ENCODE data around the gene LRRC41.
"Not testable (repeated sequence)": the region's sequence is repeated elsewhere in the genome, so short reads cannot be mapped to it uniquely, and the experiment has no call there.

LRRC41 gene

DNA sequence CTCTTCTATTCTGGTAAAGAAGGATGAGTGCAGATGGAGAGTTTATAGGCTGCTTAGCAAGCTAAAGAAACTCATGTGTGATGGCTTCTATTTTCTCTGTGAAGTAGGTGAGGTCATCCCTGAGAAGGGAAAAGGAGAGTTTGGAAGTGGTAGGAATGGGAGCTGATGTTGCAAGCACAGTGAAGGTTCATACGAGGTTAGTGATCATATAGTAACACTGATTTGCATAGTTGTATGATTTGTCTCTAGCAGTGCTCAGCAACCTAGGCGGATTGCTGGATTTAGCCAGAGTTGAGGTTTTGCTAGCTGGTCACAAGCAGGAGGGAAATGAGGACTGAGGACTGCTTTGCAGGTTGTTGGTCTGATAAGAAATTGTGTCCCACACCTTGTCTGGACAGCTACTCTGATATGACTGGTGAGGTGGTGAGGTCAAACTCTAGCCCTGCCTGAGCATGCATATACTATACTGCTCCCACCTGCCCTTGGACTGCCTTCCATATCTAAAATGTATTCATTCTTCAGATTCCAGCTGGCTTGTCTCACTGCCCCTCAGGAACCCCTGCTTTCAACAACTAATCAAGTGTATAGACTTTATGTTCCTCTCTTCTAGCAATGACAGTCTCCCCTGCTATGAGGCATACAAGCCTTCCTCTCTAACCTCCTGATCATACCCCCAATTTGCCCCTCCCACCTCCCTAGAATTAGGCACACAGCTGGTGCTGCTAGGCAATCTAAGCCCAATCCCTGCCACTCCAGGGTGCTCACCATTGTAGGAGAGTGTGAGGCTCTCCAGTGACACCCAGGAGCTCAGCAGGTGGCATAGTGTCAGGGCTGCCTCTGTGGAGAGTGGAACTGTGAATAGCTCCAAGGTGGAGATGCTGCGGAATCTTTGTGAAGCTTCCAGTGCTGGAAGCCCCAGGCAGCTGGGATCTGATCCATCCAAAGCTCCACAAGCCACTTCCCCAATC, 18.5 kb downstream of the LRRC41 start:
- DNase-seq = no peak

DNA sequence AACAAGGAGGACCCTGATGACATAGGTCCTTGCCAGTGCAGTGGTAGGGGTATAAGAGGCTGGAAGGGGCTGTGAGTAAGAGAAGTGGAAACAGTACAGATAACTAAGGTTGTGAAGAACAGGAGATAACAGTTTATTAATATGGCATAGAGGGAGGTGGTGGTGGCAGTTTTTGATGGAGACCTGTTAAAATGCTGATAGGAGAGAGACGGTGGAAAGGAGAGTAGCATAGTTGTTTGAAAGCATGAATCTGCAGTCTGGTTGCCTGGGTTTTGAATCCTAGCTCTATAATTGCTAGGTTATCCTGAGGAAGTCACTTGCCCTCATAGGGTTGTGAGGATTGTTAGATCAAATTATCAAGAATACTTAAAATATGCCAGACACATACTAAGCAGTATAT, 19.4 kb downstream of the LRRC41 start:
- no peak for DNase-seq

DNA sequence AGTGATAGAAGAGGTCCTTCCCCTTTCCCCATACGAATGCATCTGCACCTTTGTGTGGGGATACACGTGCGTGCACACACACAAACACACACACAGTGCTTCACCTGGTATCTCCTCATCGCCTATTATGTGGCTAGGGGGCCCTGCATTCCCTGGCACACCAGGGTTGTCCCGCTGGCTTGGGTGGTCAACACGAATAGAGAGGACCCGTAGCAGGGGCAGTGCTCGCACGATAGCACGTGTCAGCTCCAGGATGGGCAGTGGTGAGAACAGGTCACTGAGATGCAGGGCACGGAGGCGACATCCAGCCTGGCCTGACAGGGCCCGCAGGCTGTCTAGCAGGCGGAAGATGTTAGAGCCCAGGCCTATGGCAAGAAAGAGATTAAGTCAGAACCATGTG, 22.4 kb downstream of the LRRC41 start:
- DNase-seq = no peak

DNA sequence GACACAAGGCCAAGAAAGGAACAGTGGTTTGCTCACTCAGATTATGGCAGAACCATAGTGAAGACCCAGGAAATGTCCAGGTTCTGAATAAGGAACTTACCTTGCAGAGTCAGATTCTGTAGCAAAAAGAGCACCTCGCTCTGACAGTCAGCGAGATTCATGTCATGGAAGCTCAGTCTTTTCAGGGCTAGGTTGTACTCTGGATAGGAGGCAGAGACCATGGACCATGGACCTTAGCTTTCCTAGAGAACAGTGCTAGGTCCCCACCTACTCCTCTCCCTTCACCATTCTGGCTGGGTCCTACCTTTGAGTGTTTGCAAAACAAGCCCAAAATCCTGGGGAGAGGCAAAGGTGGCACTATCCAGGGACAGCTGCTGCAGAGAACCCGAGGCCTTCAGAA, 23.3 kb downstream of the LRRC41 start:
- no peak for DNase-seq

DNA sequence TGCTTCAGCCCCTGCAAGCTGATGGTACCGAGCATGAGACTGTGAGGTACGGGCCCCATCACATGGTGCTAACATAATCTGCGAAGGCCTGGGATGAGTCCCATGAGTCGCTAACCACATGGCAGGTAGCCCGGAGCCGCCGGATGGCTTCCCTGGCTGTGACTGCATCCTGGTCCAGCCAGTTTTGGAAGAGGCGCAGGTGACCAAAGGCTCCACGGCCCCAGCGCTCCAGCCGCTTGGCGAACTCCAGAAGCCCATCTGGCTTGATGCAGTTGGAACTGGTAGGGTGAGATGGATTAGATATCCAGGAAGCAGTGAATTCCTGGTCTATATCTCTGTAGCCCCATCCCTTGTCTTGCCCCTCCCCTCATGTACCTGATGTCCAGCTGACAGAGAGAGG, 24.6 kb downstream of the LRRC41 start:
- no peak for DNase-seq

DNA sequence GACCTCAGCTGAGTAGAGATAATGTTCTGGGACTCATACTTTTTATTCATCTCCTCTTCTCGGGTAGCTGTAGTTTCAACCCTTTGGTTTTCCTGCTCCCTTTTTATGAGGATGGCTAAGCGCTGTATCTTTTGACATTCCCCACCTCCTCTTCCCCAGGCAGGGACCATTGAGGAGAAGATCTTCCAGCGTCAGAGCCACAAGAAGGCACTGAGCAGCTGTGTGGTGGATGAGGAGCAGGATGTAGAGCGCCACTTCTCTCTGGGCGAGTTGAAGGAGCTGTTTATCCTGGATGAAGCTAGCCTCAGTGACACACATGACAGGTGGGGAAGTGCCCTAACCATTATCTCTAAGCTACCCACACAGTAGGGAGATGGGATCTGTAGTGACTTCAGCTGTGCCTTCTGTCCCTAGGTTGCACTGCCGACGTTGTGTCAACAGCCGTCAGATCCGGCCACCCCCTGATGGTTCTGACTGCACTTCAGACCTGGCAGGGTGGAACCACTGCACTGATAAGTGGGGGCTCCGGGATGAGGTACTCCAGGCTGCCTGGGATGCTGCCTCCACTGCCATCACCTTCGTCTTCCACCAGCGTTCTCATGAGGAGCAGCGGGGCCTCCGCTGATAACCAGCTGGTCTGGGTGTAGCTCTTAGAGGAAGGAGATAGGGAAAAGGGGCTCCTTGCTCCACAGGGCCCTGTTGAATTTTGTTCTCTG, 25.6 kb downstream of the LRRC41 start:
- DNase-seq = no peak

DNA sequence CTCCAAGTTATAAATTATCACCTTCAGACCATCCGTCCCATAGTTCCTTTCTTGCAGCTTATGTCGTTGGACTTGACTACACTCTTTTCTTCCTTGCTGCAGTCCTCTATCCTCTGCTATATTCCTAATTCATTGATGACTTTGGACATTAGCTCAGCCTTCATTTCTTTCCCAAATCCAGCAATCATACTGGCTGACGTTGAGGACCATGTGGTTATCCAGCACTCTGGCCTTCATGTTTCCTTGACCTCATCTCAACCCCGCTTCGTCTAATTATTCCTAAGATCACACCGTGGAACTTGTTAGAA, 28.4 kb downstream of the LRRC41 start:
- no peak for DNase-seq

DNA sequence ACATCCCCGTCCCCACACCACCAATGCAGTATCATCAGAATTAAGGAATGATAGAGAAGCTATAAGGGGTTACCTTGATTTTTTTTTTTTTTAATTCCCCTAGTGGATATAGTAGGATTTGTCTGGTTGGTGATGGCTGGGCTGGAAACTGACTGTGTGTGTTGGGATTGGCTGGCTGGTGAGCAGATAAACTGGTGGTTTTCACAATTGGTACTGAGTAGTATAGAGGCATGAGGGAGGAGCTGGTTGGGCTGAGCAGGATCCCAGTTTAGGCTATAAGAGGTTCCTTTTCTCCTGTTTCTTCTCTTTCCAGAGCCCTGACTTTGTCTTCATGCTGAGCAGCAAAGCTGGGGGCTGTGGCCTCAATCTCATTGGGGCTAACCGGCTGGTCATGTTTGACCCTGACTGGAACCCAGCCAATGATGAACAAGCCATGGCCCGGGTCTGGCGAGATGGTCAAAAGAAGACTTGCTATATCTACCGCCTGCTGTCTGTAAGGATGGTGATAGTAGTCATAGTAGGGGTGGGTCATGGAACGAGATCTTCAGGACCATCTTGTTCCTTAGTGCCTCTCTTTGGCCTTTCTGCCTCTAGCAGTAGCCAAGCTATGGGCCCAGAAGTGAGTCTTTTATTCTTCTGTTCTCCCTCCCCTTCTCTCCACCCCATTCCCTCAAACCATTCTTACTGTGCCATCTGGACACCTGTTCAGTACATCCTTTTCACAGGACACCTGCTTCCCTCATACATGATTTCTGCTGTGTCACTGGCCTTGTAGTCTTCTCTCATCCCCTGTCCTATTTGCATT, 29.0 kb downstream of the LRRC41 start:
- no peak for DNase-seq

DNA sequence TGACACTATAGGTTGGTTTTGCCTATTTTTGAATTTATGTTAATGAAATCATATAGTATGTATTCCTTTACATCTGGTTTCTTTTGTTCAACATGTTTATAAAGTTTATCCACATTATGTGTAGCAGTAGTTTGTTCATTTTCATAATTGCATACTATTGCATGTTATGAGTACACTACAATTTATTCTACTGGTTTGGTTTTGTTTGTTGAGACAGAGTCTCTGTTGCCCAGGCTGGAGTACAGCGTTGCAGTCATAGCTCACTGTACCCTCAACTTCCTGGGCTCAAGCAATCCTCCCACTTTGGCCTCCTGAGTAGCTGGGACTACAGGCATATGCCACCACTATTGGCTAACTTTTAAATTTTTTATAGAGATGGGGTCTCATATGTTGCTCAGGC, 34.8 kb downstream of the LRRC41 start:
- DNase-seq = no peak

DNA sequence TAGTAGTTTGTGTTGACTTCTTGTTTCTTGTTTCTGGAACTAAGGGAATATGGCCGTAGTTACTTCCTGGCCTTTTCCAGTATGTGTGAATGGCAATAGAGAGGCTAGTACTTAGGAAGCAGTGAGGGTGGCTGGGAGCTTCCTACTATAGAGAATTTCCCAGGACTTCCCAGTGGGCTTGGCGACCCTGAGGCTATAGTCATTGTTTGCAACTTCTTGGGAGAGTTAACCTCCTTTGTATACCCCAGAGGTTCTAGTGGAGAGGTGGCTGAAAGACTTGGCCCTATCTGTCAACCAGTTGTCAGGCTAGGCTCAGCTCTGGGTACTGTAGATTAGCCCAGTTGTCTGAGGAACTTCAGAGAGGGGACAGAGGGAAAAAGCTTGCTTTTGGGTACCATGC, 40.3 kb downstream of the LRRC41 start:
- DNase-seq = no peak

DNA sequence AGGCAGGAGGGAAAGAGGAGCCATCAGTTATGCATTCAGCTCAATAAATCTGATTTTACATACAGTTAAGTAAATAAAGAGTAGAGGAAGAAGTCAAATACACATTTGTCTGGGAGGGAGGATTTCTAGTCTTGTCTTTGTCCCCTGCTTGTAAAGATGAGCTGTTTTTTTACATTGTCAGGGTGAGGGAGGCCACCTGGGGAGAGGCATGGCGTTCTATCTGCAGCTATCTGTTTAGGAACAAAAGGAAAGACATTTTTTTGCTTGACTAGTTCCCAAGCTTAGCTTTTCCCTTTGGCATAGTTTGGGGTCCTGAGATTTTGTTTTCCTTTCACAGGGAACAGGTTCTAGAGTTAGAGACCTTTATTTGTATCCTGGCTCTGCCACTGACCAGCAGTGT, 40.9 kb downstream of the LRRC41 start:
- no peak for DNase-seq

DNA sequence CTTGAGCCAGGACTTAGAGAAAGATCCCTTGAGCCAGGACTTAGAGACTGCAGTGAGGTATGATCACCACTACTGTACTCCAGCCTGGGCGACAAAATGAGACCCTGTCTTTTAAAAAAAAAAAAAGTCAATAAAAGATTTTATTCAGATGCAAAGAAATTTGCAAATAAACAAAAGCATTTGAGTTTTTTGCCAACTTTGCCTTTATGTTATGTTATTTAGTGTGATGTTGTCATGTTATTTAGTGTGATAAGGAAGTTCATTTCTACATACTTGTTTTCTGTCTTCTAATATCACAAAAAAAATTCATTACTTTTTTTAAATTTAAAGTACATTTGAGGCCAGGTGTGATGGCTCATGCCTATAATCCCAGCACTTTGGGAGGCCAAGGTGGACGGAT, 46.9 kb downstream of the LRRC41 start:
- no peak for DNase-seq

DNA sequence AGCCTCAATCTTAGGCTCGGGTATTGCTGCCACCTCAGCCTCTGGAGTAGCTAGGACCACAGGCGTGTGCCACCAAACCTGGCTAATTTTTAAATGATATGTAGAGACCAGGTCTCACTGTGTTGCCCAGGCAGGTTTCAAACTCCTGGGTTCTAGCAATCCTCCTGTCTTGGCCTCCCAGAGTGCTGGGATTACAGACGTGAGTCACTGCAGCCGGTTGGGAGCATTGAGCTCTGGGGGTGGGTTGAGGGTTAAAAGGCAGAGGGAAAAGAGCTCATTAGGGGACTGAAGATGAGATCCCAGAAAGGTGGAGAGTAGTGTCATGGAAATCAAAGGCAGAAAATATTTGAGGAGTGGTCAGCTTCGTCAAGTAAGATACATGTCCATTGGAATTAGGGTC, 48.7 kb downstream of the LRRC41 start:
- DNase-seq = no peak

DNA sequence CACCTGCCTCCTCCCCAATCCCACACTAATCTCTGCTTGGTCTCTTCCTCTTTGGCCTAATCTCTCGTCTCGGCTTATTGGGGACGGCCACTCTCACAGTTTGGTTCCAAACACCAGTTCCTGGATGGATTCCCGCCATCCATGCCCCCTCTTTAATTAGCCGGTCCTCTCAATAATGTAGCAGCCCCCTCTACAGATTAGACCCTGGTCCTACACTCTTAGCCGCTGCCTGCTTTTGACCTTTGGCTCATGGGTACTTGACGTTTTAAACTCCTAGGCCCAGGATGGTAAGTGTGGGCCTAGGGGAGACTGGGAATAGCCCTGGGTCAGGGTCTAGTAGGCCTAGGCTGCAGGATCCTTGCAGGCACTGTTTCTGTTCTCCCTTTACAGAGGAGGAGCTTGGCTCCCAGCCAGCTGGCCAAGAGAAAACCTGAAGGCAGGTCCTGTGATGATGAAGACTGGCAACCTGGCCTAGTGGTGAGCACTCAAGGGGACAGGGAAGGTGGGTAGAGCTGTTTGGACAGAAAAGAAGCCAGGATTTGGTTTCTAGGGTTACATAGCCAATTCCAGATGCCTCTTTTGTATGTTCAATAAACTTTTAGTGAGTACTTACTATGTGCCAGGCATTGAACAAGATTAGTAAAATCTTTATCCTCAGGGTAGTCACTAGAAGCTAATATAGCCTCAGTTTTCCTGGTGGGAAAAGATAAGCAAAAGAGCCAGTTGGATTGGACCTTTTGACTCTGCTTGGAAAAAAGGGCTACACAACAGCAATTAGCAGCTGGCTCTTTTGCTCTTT, 55.1 kb downstream of the LRRC41 start:
- DNase-seq = peak; percentile 69

DNA sequence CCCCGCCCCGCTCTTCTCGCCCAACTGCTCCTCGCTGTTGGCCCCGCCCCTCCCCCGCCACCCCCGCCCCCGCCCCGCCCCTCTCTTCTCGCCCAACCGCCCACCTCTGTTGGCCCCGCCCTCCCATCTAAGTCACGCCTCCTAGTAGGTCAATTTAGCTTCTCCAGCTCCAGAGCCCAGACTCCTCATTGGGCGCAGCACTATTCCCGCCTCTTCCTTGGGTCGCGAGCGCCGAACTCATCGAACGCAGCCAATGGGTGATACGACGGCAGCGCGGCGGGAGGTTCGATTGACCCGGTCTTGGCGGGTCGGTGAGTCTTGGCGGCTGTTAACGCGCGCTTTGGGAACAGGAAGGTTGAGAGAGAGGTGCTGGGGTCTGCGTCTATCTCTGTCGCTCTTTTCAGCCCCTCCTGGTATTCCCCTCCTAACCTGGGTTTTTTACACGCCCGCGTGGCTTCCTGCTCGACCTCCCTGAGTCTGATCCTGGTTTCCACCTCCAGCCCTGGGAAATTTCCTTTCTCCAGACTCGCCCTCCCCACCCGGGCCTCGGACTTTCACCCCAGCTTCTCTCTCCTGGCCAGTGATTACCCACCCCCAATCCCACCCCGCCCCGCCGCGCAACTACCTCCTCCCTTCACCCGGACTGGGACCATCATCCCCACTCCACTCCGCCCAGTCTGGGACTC, 55.8 kb downstream of the LRRC41 start, which contains the start of gene RAD54L:
TSS of gene RAD54L (plus strand) at position 328 of the 686 bp plus-strand sequence. CDS start 643 bp downstream, outside the sequence.
- peak; percentile 99 for DNase-seq

DNA sequence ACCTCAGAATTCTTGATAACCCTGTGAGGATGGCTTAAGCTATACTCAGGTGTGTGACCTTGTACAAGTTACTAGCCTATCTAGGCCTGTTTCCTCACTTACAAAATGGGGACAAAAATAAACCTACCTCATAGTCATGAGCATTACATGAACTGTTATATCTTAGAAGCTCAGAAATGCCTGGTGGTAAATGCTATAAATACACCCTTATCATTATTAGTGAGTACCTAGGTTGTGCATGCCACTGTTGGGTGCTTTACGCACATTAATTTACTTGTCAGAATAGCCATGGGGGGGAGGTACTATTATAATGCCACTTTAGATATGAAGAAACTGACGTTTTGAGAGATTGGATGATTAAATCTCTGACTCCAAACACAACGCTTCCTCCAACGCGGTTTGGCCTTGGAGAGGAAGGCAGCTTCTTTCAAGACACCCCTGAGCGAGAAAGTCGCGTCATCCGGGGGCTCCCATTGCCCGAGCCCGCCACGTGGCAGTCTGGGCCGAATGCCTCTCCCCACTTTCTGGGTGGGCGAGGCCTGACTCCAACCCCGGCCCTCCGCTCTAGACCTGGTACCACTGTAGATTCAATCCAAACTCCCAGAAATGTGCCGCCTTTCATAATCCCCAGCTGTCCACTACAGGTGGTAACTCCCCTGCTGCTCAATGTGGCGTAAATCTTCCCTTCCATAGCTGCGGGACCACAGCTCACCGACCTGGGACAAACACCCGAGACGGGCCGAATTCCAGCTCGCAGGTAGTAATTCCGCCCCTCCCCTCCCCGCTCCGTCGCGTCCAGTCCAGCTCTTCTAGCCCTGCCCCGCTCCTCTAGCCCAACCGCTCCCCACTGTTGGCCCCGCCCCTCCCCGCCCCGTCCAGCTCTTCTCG, 56.6 kb downstream of the LRRC41 start:
- DNase-seq = peak; percentile 79

DNA sequence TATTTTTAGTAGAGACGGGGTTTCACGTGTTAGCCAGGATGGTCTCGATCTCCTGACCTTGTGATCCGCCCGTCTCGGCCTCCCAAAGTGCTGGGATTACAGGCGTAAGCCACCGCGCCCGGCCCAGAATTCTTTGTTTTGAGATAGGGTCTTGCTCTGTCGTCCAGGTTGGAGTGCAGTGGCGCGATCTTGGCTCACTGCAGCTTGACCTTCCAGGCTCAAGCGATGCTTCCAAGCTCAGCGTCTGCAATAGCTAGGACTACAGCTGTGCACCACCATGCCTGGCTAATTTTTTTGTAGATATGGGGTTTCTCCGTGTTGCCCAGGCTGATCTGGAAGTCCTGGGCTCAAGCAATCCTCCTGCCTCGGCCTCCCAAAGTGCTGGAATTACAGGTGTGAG, 57.3 kb downstream of the LRRC41 start:
- DNase-seq = not testable (repeated sequence)

DNA sequence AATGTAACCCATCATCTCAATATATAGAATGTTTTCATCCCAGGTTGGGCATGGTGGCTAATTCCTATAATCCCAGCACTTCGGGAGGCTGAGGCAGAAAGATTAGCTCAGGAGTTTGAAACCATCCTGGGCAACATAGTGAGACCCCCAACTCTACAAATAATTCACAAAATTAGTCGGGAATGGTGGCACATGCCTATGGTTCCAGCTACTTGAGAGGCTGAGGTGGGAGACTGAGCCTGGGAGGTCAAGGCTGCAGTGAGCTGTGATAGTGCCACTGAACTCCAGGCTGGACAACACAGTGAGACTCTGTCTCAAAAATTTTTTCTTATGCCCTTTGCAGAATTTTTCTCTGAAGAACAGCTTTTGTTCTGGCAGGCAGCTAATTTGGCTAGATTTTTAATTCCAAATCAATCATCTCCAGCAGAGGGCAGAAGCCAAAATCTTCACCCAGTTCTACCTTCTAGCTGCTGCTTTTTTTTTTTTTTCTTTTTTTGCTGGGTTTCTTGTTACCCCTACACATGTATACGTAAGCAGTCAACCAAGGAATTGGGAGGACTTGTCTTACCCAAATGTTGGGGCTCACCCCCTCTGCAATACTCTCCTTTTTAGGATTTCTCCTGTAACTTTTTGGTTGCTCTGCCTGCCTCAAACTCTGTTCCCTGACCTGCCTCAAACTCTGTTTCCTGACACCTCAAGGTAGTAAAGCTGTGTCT, 58.6 kb downstream of the LRRC41 start:
- DNase-seq = peak; percentile 9

DNA sequence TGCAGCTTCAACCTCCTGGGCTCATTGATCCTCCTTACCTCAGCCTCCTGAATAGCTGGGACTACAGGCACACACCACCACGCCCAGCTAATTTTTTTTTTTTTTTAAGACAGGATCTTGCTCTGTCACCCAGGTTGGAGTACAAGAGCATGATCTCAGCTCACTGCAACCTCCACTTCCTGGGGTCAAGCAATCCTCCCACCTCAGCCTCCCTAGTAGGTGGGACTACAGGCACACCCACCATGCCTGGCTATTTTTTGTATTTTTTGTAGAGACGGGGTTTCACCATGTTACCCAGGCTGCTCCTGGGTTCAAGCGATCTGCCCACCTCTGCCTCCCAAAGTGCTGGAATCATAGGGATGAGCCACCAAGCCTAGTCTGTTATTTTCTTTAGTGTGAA, 59.6 kb downstream of the LRRC41 start:
- DNase-seq = not testable (repeated sequence)

DNA sequence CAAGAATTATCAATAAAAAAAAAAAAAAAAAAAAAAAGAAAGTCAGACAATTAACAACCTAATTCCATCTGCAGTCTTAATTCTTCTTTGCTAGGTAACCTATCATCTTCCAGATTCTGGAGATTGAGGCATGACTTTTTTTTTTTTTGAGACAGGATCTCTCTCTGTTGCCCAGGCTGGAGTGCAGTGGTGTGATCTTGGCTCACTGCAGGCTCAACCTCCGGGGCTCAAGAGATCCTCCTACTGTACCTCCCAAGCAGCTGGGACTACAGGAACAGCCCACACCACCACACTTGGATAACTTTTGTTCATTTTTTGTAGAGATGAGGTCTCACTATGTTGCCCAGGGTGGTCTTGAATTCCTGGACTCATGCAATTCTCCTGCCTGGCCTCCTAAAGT, 60.5 kb downstream of the LRRC41 start:
- no peak for DNase-seq
